GM23248 (cell line): ENCODE data around the gene KRTAP4-3.
"Not testable (repeated sequence)": the region's sequence is repeated elsewhere in the genome, so short reads cannot be mapped to it uniquely, and the experiment has no call there.

Source experiments
- EZH2 ChIP-seq: fragments of 200-600 bp; sonication (generic); IDR thresholded peaks from 2 replicates; pipeline ENCODE4 v1.6.1; 2018; ENCODE audit warnings: antibody characterized with exemption, mild to moderate bottlenecking; ENCODE audit not compliant: insufficient read depth, poor library complexity, severe bottlenecking
- EZH2phosphoT487 ChIP-seq: fragments of 200-600 bp; sonication (generic); IDR thresholded peaks from 2 replicates; pipeline ENCODE4 v1.6.1; 2018; ENCODE audit warnings: antibody characterized with exemption, moderate library complexity, mild to moderate bottlenecking, low read depth; ENCODE audit not compliant: insufficient read depth

DNA sequence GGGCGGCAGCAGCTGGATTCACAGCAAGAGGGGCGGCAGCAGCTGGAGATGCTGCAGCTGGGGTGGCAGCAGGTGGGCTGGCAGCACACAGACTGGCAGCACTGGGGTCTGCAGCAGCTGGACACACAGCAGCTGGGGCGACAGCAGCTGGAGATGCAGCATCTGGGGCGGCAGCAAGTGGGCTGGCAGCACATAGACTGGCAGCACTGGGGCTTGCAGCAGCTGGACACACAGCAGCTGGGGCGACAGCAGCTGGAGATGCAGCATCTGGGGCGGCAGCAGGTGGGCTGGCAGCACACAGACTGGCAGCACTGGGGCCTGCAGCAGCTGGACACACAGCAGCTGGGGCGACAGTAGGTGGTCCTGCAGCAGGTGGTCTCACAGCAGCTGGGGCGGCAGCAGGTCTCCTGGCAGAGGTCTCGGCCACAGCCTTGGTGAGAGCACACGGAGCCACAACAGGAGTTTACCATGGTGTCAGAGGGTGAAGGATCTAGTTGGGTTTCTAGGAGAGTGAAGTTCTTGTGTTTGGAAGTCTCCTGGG lies 50.1 kb downstream of the KRTAP4-3 start, which contains the start of gene KRTAP4-11:
- TF ChIP-seq EZH2phosphoT487, EZH2: not testable (repeated sequence)
